B cell (primary cell): ENCODE results near the gene FANCD2OS. TPM values are rescaled to one million over a fixed set of nuclear protein-coding genes. Genes with fewer than 3 reads are reported as not detected.

ENCODE experiments used
- ATAC-seq: fragments of 200-7000 bp; cut with Tn5 transposase; one replicate; pipeline ENCODE4 v1.10.0; 2021; ENCODE audit warnings: low read depth, mild to moderate bottlenecking, moderate number of reproducible peaks, moderate library complexity
- CTCF ChIA-PET: fragments of 350-600 bp; sonication (Branson Sonifier 250); formaldehyde crosslinking; loops from one replicate; lab custom pipeline; 2021; ENCODE audit warnings: antibody characterized with exemption, inconsistent platforms; lab: Charles Lee
- POLR2A ChIA-PET: fragments of 350-600 bp; sonication (Branson Sonifier 250); formaldehyde crosslinking; loops from one replicate; lab custom pipeline; 2021; ENCODE audit warnings: antibody characterized with exemption; lab: Charles Lee
- DNase-seq: peaks from one replicate; pipeline ENCODE4 v3.0.0; 2013
- H2AFZ ChIP-seq: 2 replicates; pipeline ENCODE4 v1.6.1; 2012; ENCODE audit warnings: mild to moderate bottlenecking, low read depth, low read length; ENCODE audit not compliant: insufficient read depth, poor library complexity, severe bottlenecking
- H3K27ac ChIP-seq, 2 donors: 1 replicate in 1 of 2; 2 replicates in 1 of 2; pipeline ENCODE4 v1.5.1; 2012 to 2013; ENCODE audit warnings: low read length in 2 of 2, mild to moderate bottlenecking in 2 of 2, moderate library complexity in 1 of 2
- H3K27me3 ChIP-seq, 4 experiments: fragments of 200-600 bp in 1 of 4; sonication (generic) in 1 of 4; replicated peaks in 1 of 4; 1 replicate in 2 of 4; 2 replicates in 2 of 4; pipeline versions ENCODE4 v1.6.1 to v1.7.0; 2013 to 2016; ENCODE audit warnings: low read length in 3 of 4, mild to moderate bottlenecking in 2 of 4, mixed read lengths in 1 of 4, moderate library complexity in 1 of 4; ENCODE audit not compliant: insufficient read depth in 4 of 4, control insufficient read depth in 3 of 4; ENCODE audit errors: control extremely low read depth in 1 of 4
- H3K36me3 ChIP-seq, 2 experiments: replicated peaks in 1 of 2; 1 replicate in 1 of 2; 2 replicates in 1 of 2; pipeline versions ENCODE4 v1.6.1 to v1.7.1; 2013; ENCODE audit warnings: low read length in 1 of 2; ENCODE audit not compliant: insufficient read depth in 2 of 2, control insufficient read depth in 1 of 2; ENCODE audit errors: control extremely low read depth in 1 of 2, extremely low read depth in 1 of 2
- H3K4me1 ChIP-seq, 2 donors: fragments of 200-600 bp in 1 of 2; sonication (generic) in 1 of 2; 1 replicate in 1 of 2; 2 replicates in 1 of 2; pipeline versions ENCODE4 v1.5.1 to v1.6.1; 2013 to 2017; ENCODE audit warnings: low read length in 2 of 2; ENCODE audit not compliant: control insufficient read depth in 2 of 2, insufficient read depth in 2 of 2
- H3K4me2 ChIP-seq: replicated peaks from 2 replicates; pipeline ENCODE3; 2012; ENCODE audit warnings: mild to moderate bottlenecking, low read depth, low read length; ENCODE audit not compliant: poor library complexity, severe bottlenecking
- H3K4me3 ChIP-seq, 5 experiments: fragments of 200-600 bp in 1 of 5; sonication (generic) in 1 of 5; 1 replicate in 3 of 5; 2 replicates in 2 of 5; pipeline versions ENCODE4 v1.5.1 to v1.7.0; 2011 to 2016; ENCODE audit warnings: low read length in 4 of 5, mild to moderate bottlenecking in 4 of 5, low read depth in 2 of 5, control low read depth in 1 of 5, moderate library complexity in 1 of 5; ENCODE audit not compliant: insufficient read depth in 1 of 5; ENCODE audit errors: control extremely low read depth in 1 of 5, extremely low read depth in 1 of 5
- H3K79me2 ChIP-seq: fragments of 200-600 bp; sonication (generic); one replicate; pipeline ENCODE4 v1.6.0; 2016; ENCODE audit warnings: low read length; ENCODE audit not compliant: control insufficient read depth, insufficient read depth
- H3K9ac ChIP-seq: fragments of 200-600 bp; sonication (generic); 2 replicates; pipeline ENCODE4 v1.6.1; 2017; ENCODE audit warnings: mild to moderate bottlenecking, low read length, moderate library complexity
- H3K9me3 ChIP-seq, 3 donors: one replicate each; pipeline versions ENCODE4 v1.6.1 to v1.7.1; 2013; ENCODE audit warnings: low read length in 2 of 3; ENCODE audit not compliant: control insufficient read depth in 2 of 3, insufficient read depth in 1 of 3; ENCODE audit errors: control extremely low read depth in 1 of 3
- H4K20me1 ChIP-seq: 2 replicates; pipeline ENCODE4 v1.6.0; 2012; ENCODE audit warnings: mild to moderate bottlenecking, low read length; ENCODE audit not compliant: insufficient read depth, control insufficient read depth, poor library complexity, severe bottlenecking
- H3K27ac Mint-ChIP-seq: one replicate; pipeline ENCODE4 v1.8.0; 2021; ENCODE audit warnings: mixed read lengths
- H3K27me3 Mint-ChIP-seq: one replicate; pipeline ENCODE4 v1.8.0; 2021; ENCODE audit warnings: mixed read lengths
- H3K4me1 Mint-ChIP-seq: one replicate; pipeline ENCODE4 v1.8.0; 2021; ENCODE audit warnings: mixed read lengths
- H3K4me3 Mint-ChIP-seq: one replicate; pipeline ENCODE4 v1.8.0; 2021; ENCODE audit warnings: mixed read lengths
- H3K9me3 Mint-ChIP-seq: one replicate; pipeline ENCODE4 v1.8.0; 2022; ENCODE audit warnings: mixed read lengths; ENCODE audit not compliant: insufficient read depth
- EZH2 ChIP-seq: IDR thresholded peaks from 2 replicates; pipeline ENCODE4 v1.6.1; 2012; ENCODE audit warnings: borderline replicate concordance, low read depth, mild to moderate bottlenecking, moderate library complexity, low read length; ENCODE audit not compliant: insufficient read depth, poor library complexity, severe bottlenecking
- WGBS: methylation state at CpG from one replicate; pipeline ENCODE4 v1.1.5; 2013; ENCODE audit warnings: missing lambda C conversion rate; ENCODE audit not compliant: insufficient coverage; 5-methylcytosine and 5-hydroxymethylcytosine counted together
- intact Hi-C: fragments of 100-400 bp; cut with micrococcal nuclease; formaldehyde crosslinking; loops from one replicate; pipeline ENCODE4 v1.10.0; 2022
- polyA plus RNA-seq: library from polyadenylated mRNA; depleted of rRNA; stranded (reverse); fragments of >200 nt; gene quantifications from 2 replicates; pipeline ENCODE4 v1.2.3, GENCODE V29; 2012
- total RNA-seq, 2 donors: library from RNA; stranded (reverse); fragments of 120-200 nt in 1 of 2; gene quantifications; 1 replicate in 1 of 2; 2 replicates in 1 of 2; pipeline versions ENCODE4 v1.2.3 to v1.2.4, GENCODE V29; 2013 to 2022
- TF ChIP-seq, protein P1 (sequence below): fragments of 200-600 bp; IDR thresholded peaks from one replicate; pipeline ENCODE4 v1.8.0; 2022; ENCODE audit warnings: antibody characterized with exemption, mild to moderate bottlenecking

Gene FANCD2OS
- total and polyA plus RNA-seq, 2 donors (not counting 1 experiment from before 2014, with no cell fraction given), result not detected

DNA sequence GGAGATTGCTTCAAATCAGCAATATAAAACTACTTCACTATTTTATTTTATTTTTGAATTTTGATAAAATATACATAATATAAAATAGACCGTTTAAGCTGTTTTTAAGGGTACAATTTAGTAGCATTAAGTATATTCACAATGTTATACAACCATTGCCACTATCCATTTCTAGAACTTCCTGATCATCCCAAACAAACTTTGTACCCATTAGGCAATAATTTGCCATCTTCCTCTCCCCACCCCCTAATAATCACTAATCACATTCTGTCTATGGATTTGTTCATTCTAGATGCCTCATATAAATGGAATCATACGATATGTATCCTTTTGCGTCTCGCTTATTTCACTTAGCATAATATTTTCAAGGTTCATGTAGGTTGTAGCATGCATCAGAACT, 53.0 kb downstream of the FANCD2OS start:
- Histone ChIP-seq H3K9ac (no peak overlapping the region), H4K20me1 (no peaks in the 10 kb centered on the region), H3K9me3 (no peaks in the 10 kb centered on the region), H3K4me2 (no peak overlapping the region), H3K36me3 (peaks cover 0 to 8% of the 10 kb centered on the region in 2 experiments), H2AFZ (no peak overlapping the region), H3K4me1 (no peaks in the 10 kb centered on the region), H3K79me2 (no peaks in the 10 kb centered on the region), H3K27me3 (no peaks in the 10 kb centered on the region), H3K4me3 (no peak overlapping the region), H3K27ac (no peak overlapping the region)
- H3K27me3 Mint-ChIP-seq, result no peaks in the 10 kb centered on the region
- no peaks in the 10 kb centered on the region for H3K9me3 Mint-ChIP-seq
- no peaks in the 10 kb centered on the region for H3K4me1 Mint-ChIP-seq
- CTCF ChIA-PET, result no interaction called here
- intact Hi-C loops, result no loop called here
- TF ChIP-seq, protein P1, sequence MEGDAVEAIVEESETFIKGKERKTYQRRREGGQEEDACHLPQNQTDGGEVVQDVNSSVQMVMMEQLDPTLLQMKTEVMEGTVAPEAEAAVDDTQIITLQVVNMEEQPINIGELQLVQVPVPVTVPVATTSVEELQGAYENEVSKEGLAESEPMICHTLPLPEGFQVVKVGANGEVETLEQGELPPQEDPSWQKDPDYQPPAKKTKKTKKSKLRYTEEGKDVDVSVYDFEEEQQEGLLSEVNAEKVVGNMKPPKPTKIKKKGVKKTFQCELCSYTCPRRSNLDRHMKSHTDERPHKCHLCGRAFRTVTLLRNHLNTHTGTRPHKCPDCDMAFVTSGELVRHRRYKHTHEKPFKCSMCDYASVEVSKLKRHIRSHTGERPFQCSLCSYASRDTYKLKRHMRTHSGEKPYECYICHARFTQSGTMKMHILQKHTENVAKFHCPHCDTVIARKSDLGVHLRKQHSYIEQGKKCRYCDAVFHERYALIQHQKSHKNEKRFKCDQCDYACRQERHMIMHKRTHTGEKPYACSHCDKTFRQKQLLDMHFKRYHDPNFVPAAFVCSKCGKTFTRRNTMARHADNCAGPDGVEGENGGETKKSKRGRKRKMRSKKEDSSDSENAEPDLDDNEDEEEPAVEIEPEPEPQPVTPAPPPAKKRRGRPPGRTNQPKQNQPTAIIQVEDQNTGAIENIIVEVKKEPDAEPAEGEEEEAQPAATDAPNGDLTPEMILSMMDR, result no peak
- TF ChIP-seq EZH2, result no peak
- no peak overlapping the region for H3K27ac Mint-ChIP-seq
- no peak for DNase-seq
- WGBS, result no CpG with 5 or more reads among the region's 4 CpGs
- no peak overlapping the region for H3K4me3 Mint-ChIP-seq
- ATAC-seq, result no peak
- POLR2A ChIA-PET, result no interaction called here

Other genes with a start within 250 kb of the FANCD2OS start
- not detected in 2 replicates for gene CIDEC, start 228.0 kb downstream of the FANCD2OS start, total RNA-seq
- gene CIDEC, start 228.0 kb downstream of the FANCD2OS start, polyA plus RNA-seq, result not detected in 2 replicates
- 25.7 and 26.2 TPM in 2 replicates for gene JAGN1, start 217.6 kb downstream of the FANCD2OS start, total RNA-seq
- 20.3 and 20.4 TPM in 2 replicates for gene JAGN1, start 217.6 kb downstream of the FANCD2OS start, polyA plus RNA-seq
- 0.34 TPM in 1 of 2 replicates, not detected in the other for gene IL17RE, start 205.4 kb downstream of the FANCD2OS start, total RNA-seq
- 0.37 and 0.48 TPM in 2 replicates for gene IL17RE, start 205.4 kb downstream of the FANCD2OS start, polyA plus RNA-seq
- gene IL17RC, start 191.2 kb downstream of the FANCD2OS start, total RNA-seq, result 0.24 and 0.25 TPM in 2 replicates
- gene IL17RC, start 191.2 kb downstream of the FANCD2OS start, polyA plus RNA-seq, result 0.98 and 1.2 TPM in 2 replicates
- 47.4 and 47.6 TPM in 2 replicates for gene CRELD1, start 174.4 kb downstream of the FANCD2OS start, total RNA-seq
- gene CRELD1, start 174.4 kb downstream of the FANCD2OS start, polyA plus RNA-seq, result 46.0 and 46.8 TPM in 2 replicates
- 3.9 and 4.4 TPM in 2 replicates for gene PRRT3, start 155.8 kb downstream of the FANCD2OS start, total RNA-seq
- gene PRRT3, start 155.8 kb downstream of the FANCD2OS start, polyA plus RNA-seq, result 1.0 and 1.7 TPM in 2 replicates
- gene EMC3, start 121.4 kb downstream of the FANCD2OS start, total RNA-seq, result 38.0 and 38.6 TPM in 2 replicates
- gene EMC3, start 121.4 kb downstream of the FANCD2OS start, polyA plus RNA-seq, result 38.7 and 64.8 TPM in 2 replicates
- 31.7 and 35.5 TPM in 2 replicates for gene FANCD2, start 81.8 kb downstream of the FANCD2OS start, total RNA-seq
- 65.8 and 98.5 TPM in 2 replicates for gene FANCD2, start 81.8 kb downstream of the FANCD2OS start, polyA plus RNA-seq
- 82.8 and 86.3 TPM in 2 replicates for gene BRK1, start 7.4 kb upstream of the FANCD2OS start, total RNA-seq
- gene BRK1, start 7.4 kb upstream of the FANCD2OS start, polyA plus RNA-seq, result 37.2 and 55.0 TPM in 2 replicates
- gene VHL, start 33.5 kb upstream of the FANCD2OS start, total RNA-seq, result 134 and 137 TPM in 2 replicates
- gene VHL, start 33.5 kb upstream of the FANCD2OS start, polyA plus RNA-seq, result 31.5 and 43.6 TPM in 2 replicates
- gene IRAK2, start 56.7 kb upstream of the FANCD2OS start, total RNA-seq, result 23.2 and 24.6 TPM in 2 replicates
- 11.7 and 11.8 TPM in 2 replicates for gene IRAK2, start 56.7 kb upstream of the FANCD2OS start, polyA plus RNA-seq
- 62.7 and 62.9 TPM in 2 replicates for gene TATDN2, start 140.2 kb upstream of the FANCD2OS start, total RNA-seq
- gene TATDN2, start 140.2 kb upstream of the FANCD2OS start, polyA plus RNA-seq, result 24.7 and 27.1 TPM in 2 replicates
- 2.8 TPM in 2 replicates for gene GHRL, start 184.7 kb upstream of the FANCD2OS start, total RNA-seq
- 1.5 and 3.0 TPM in 2 replicates for gene GHRL, start 184.7 kb upstream of the FANCD2OS start, polyA plus RNA-seq
- gene SEC13, start 212.9 kb upstream of the FANCD2OS start, total RNA-seq, result 67.4 and 70.8 TPM in 2 replicates
- gene SEC13, start 212.9 kb upstream of the FANCD2OS start, polyA plus RNA-seq, result 69.7 and 78.6 TPM in 2 replicates